ENCODE data around the gene OR8G5. TPM values are rescaled to one million over a fixed set of nuclear protein-coding genes. Genes with fewer than 3 reads are reported as not detected.

OR8G5 gene
- total RNA-seq, 2 donors from 2014 or later, result not detected

DNA sequence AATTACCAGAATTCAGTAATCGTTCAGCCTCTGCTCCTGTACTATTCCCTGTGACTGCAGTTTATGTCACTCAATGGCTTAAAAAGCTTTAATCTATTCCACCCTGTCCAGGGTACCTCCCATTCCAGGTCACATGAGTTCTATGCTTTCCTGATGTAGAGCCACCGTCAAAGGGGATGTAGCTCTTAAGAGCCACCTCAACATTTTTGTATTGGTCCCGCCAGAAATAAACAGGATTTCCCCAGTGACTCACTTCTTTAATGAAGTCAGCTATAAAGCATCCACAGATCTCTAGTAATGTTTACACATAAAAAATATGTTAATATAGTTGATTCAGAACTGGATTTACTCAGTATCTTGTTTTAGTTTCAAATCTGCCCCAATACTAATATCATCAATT is 58.9 kb downstream of the OR8G5 start:
- intact Hi-C loops (cut with DNase I), result no loop called here
- DNase-seq, result no peak
- no peaks in the 10 kb centered on the region for H3K4me1 ChIP-seq
- H3K9ac ChIP-seq (ENCODE audit: low read depth in 2 of 2, low read length in 2 of 2), result no peak overlapping the region
- TF ChIP-seq, protein P1, sequence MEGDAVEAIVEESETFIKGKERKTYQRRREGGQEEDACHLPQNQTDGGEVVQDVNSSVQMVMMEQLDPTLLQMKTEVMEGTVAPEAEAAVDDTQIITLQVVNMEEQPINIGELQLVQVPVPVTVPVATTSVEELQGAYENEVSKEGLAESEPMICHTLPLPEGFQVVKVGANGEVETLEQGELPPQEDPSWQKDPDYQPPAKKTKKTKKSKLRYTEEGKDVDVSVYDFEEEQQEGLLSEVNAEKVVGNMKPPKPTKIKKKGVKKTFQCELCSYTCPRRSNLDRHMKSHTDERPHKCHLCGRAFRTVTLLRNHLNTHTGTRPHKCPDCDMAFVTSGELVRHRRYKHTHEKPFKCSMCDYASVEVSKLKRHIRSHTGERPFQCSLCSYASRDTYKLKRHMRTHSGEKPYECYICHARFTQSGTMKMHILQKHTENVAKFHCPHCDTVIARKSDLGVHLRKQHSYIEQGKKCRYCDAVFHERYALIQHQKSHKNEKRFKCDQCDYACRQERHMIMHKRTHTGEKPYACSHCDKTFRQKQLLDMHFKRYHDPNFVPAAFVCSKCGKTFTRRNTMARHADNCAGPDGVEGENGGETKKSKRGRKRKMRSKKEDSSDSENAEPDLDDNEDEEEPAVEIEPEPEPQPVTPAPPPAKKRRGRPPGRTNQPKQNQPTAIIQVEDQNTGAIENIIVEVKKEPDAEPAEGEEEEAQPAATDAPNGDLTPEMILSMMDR (IDR thresholded peaks at IDR 0.05), result no peak
- no peak overlapping the region for H3K4me3 ChIP-seq
- no peak overlapping the region for H3K27ac ChIP-seq
- H3K27me3 ChIP-seq, result no peaks in the 10 kb centered on the region
- H3K9me3 ChIP-seq, result no peaks in the 10 kb centered on the region
- no peaks in the 10 kb centered on the region for H3K36me3 ChIP-seq

Other genes with a start within 250 kb of the OR8G5 start
- gene OR10G4, start 243.4 kb upstream of the OR8G5 start, total RNA-seq, result under 1 TPM; 0.12 to 0.69 TPM
- under 1 TPM in 1 of 2 donors, not detected in 1; 0.32 TPM for gene OR10G9, start 233.4 kb upstream of the OR8G5 start, total RNA-seq
- gene OR10G8, start 229.6 kb upstream of the OR8G5 start, total RNA-seq, result under 1 TPM in 1 of 2 donors, not detected in 1; 0.32 TPM
- gene OR10G7, start 215.1 kb upstream of the OR8G5 start, total RNA-seq, result not detected
- gene VWA5A, start 140.9 kb upstream of the OR8G5 start, total RNA-seq, result 10 to 100 TPM; 38.0 to 62.5 TPM
- gene OR10D3, start 73.0 kb upstream of the OR8G5 start, total RNA-seq, result not detected
- gene OR8G1, start 15.3 kb upstream of the OR8G5 start, total RNA-seq, result not detected
- not detected for gene OR8D1, start 57.6 kb downstream of the OR8G5 start, total RNA-seq
- not detected for gene OR8D2, start 63.8 kb downstream of the OR8G5 start, total RNA-seq
- not detected for gene OR8B2, start 128.1 kb downstream of the OR8G5 start, total RNA-seq
- gene OR8B3, start 142.6 kb downstream of the OR8G5 start, total RNA-seq, result not detected
- gene OR8B4, start 168.5 kb downstream of the OR8G5 start, total RNA-seq, result not detected
- not detected for gene OR8B8, start 189.3 kb downstream of the OR8G5 start, total RNA-seq